Activated CD4-positive, CD25-positive, alpha-beta regulatory T cell treated with anti-CD3 and anti-CD28 coated beads, Interleukin-2, amount 50 U/mL, for 16 hours (primary cell): ENCODE data around the gene PAEP.

ENCODE experiments used
- DNase-seq: peaks from one replicate; pipeline ENCODE4 v3.0.0-alpha.2; 2020; ENCODE audit warnings: low read depth, low spot score

Gene PAEP

DNA sequence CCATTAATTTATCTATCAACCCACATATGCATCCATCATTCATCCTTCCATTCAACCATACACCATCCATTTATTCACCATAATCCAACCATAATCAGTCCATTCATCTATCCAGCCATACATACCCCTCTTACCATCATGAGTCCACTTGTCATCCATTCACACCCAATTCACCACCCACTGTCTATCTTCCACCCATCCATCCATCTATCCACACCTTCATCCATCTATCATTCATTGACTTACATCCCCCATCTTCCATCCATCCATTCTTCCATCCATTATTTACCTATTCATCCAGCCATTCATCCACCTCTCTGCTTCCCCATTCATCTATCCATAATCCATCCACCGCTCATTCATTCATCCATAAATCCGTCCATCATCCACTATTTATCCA, 17.8 kb downstream of the PAEP start:
- no peak for DNase-seq

- DNase-seq = no peak
These were observed 18.5 kb downstream of the PAEP start for GRCh38 chr9:135579889-135580660.

DNA sequence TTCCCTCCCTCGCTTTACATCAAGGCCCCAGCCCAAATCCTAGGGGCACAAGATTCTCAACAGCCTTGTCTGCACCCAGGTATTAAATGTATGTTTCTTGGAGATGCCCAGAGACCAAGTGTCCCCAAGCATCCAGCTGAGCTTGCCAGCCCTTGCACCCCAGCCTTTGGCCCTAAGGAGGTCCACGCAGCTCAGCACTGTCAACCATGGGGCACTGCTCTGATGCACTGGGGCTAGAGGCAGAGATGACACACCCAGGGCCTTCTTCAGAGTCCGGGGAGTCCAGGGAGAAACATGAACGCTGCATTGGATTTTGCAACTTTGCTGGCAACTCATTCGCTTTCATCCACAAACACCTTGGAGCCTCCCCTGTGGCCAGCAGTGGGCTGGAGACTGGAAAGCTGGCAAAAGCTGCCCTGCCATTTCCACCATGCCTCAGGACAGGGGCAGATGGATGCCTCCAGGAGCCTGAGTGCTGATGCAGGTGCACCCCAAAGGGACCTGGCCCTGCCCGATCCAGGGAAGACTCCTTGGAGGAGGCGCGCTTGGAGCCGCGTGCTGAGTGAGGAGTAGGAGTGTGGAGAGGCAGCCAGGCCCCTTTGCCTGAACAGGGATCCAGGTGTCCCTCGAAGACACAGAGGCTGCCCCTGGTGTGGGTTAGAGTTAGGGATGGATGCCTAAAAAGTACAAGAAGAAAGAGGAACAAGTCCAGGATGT, 19.3 kb downstream of the PAEP start:
- DNase-seq = no peak

DNA sequence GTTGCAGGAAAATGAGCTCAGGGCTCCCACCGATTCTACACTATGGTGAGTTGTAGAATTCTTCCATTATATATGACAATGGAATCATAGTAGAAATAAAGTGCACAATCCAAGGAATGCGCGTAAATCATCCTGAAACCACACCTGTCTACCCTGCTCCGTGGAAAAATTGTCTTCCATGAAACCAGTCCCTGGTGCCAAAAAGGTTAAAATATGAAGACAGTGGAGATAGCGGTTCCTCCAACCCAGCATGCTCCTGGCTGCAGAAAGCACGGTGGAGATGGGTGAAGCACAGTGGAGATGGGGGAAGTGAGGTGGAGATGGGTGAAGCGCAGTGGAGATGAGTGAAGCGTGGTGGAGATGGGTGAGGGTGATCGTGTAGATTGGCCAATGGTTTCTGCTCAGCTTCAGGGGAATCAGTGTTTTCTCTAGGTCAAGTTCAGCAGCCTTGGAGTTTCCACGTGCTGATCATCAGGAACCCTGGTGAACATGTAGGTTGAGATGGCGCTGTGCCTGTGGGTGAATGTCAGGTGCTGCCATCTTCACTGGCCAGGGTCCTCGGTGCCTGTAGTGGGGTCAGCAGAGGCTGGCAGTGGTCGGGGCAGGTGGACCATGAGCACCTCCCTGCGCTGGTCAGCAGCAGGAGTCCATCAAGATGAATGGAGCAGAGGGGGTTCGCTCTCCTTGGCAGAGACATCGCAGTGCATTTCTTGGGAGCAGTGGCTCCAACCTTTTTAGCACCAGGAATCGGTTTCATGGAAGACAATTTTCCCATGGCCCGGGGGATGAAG, 20.3 kb downstream of the PAEP start:
- no peak for DNase-seq

- DNase-seq = no peak
These were observed 21.0 kb downstream of the PAEP start for GRCh38 chr9:135582541-135582940.

GRCh38 chr9:135582966-135583687, 21.6 kb downstream of the PAEP start:
- no peak for DNase-seq

DNA sequence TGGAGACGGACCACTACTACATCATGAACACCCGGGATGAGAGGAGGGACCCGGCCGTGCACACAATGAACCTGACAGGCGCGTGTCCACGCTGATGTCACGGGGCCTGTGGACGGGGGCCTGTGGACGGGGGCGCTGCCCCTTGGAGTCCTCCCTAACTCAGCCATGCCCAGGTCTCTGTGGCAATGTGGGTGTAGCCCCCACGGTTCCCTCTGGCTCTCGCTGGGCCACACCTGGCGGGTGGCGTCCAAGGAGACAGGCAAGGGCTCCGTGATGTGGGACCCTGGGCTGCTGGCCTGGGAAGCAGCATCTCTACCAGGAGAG, 22.1 kb downstream of the PAEP start:
- no peak for DNase-seq

GRCh38 chr9:135584371-135584770, 22.8 kb downstream of the PAEP start:
- no peak for DNase-seq

GRCh38 chr9:135584934-135585333, 23.4 kb downstream of the PAEP start:
- DNase-seq = no peak

GRCh38 chr9:135586601-135587109, 25.1 kb downstream of the PAEP start:
- no peak for DNase-seq

- no peak for DNase-seq
These were observed 26.1 kb downstream of the PAEP start for GRCh38 chr9:135587658-135588057.

DNA sequence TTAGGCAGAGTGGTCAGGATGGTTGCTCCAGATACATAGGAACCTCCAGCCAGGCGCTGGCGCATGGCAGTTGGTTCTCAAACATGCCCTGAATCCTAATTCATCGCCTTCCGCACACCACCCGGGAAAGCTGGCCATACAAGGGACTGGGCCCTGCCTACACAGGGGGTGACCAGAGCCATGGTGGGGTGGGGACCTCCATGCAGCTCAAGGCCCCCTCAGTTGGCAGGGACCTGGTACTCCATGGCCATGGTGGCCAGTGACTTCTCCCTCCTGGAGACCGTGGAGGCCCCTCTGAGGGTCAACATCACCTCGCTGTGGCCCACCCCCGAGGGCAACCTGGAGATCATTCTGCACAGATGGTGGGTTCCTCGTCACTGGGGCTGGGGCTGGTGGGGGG, 26.8 kb downstream of the PAEP start:
- no peak for DNase-seq

GRCh38 chr9:135588886-135589595, 27.5 kb downstream of the PAEP start:
- no peak for DNase-seq

DNA sequence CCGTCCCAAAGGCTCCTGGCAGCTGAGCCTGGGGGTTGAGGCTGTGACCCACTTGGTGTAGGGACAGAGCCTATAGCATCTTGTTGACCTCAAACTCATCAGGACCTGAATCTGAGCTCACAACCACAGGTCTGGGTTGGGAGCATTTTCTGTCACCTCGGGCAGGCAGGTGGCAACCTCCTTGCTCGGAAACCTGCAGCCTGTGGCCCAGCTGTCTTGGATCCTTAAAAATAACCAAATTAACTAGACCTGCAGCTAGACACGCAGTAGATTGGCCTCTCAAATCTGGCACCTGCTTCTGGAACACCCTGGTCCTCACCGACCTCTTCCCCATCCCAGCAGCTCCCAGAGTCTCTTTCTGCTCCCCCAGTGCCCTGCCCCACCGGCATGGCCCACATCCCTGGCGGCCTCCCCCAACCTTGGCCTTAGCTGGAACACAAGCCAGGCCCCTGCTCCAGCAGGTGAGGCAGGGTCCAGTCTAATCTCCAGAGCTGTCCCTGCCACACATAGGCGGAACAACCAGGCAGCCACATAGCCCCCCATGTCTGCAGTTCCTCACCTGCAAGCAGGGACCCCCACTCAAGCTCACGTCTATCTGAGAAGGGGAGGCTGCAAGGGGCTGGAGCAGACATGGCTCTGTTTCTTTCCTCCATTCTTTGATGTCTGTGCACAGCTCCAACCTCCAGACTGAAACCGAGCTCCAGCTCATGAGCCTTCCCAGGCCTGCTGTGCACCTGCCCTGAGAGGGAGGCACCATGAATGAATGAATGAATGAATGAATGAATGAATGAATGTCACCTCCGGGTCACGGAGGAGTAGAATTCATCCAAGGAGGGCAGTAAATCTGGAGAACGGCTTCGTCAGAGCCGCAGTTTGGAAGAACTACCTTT, 28.3 kb downstream of the PAEP start:
- no peak for DNase-seq

GRCh38 chr9:135590486-135591079, 29.0 kb downstream of the PAEP start:
- no peak for DNase-seq

DNA sequence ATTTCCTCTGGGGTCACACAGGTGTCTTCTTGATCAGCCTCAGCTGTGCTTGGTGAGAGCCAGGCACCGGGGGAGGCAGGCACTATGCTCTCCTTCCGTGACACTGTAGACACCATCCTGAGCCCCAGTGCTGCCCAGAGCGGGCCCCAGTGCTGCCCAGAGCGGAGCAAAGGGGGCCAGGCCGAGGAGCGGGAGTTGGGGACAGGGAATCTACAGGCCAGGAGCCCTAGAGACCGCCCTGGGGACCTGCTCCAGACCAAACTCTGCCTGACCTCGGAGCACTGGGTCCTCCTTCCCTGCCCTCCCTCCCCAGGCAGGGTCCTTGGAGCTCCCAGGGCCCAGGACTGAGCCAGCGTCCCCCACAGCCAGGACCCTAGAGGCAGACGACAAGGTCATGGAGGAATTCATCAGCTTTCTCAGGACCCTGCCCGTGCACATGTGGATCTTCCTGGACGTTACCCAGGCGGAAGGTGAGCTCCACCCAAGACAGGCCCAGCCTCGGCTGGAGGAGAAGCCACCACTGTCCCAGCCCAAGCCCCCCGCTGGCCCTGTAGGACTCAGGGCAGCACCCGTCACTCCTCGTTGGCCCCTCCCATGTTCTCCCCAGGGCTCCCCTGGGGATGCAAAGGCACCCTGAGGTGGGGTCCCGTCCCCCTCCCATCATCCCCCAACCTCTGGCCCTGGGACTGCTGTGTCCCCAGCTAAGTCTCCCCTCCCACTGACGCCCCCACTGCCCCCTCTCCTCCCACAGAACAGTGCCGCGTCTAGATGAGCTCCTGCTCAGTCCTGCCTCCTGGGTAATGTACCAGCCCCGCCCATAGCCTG, 30.2 kb downstream of the PAEP start:
- DNase-seq = no peak

- DNase-seq = no peak
These were observed 30.7 kb downstream of the PAEP start for GRCh38 chr9:135592331-135592590.

DNA sequence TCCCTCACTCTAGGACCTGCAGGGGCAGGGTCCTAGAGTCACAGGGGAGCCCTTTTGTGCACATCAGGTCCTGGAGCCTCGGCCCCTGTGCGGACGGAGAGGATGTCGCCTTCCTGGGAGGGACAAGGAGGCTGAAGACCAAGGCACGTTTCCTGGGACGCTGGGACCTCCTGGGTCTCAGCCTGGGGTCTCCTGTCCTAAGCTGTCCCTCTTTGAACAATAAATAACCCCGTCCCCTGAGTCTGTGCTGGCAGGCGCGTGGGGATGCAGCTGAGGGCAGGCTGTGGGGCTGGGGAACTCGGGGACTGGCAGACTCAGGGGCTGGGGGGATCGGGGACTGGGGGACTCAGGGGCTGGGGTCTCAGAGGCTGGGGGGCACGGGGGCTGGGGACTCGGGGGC, 31.1 kb downstream of the PAEP start:
- DNase-seq = no peak

DNA sequence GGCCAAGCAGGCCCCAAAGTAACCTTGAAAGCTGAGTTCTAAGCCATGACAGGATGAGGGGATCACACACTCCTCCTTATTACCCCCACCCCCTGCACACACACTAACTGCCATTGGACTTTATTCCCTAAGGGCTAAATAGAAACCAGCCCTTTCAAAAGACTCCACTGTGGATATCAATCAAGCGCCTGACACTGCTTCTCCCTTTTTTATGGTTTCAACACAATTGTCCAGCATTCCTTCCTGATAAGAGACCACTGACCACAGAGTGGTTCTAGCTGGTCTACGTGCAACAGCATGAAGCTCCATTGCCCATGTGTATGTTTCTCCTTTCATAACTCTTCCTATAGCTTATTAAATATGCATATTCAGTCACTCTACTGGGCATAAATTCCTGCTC, 34.7 kb downstream of the PAEP start:
- no peak for DNase-seq
